Body of pancreas (tissue), 4 donors: ENCODE data around the gene PIEZO1. TPM values are rescaled to one million over a fixed set of nuclear protein-coding genes. Genes with fewer than 3 reads are reported as not detected.

ENCODE experiments used
- ATAC-seq: fragments of 150-250 bp; one replicate; pipeline ENCODE4 v1.9.1; 2016
- DNase-seq, 4 donors: peaks; one replicate each; pipeline ENCODE4 v3.0.0-alpha.2; 2019
- H3K27ac ChIP-seq, 4 donors: fragments of 200-600 bp; sonication (generic); 1 replicate in 3 of 4; 2 replicates in 1 of 4; pipeline versions ENCODE4 v1.5.1 to v1.6.1; 2016 to 2019; ENCODE audit warnings: mild to moderate bottlenecking in 1 of 4, mixed read lengths in 1 of 4, moderate library complexity in 1 of 4
- H3K27me3 ChIP-seq, 2 donors: fragments of 200-600 bp; sonication (generic); one replicate each; pipeline ENCODE4 v1.6.0; 2016; ENCODE audit warnings: mild to moderate bottlenecking in 1 of 2
- H3K36me3 ChIP-seq, 2 donors: fragments of 200-600 bp; sonication (generic); replicated peaks in 1 of 2; 2 replicates each; pipeline ENCODE4 v1.5.1; 2016; ENCODE audit warnings: low read depth in 2 of 2; ENCODE audit not compliant: insufficient read depth in 1 of 2
- H3K4me1 ChIP-seq: fragments of 200-600 bp; sonication (generic); one replicate; pipeline ENCODE4 v1.6.0; 2016
- H3K4me3 ChIP-seq, 2 donors: fragments of 200-600 bp; sonication (generic); 1 replicate in 1 of 2; 2 replicates in 1 of 2; pipeline ENCODE4 v1.5.1; 2016 to 2019
- H3K9me3 ChIP-seq, 3 donors: fragments of 200-600 bp; sonication (generic); 1 replicate in 2 of 3; 2 replicates in 1 of 3; pipeline ENCODE4 v1.5.1; 2016
- POLR2A ChIP-seq, 3 donors: fragments of 450-650 bp; IDR thresholded peaks; one replicate each; pipeline ENCODE4 v1.6.1; 2016; ENCODE audit warnings: antibody characterized with exemption in 3 of 3, mild to moderate bottlenecking in 2 of 3
- WGBS, 2 donors: methylation state at CpG; one replicate each; pipeline ENCODE4 v1.1.5; 2017; 5-methylcytosine and 5-hydroxymethylcytosine counted together
- intact Hi-C: fragments of 100-400 bp; cut with DNase I; formaldehyde crosslinking; loops from one replicate; pipeline ENCODE4 v1.15.1; 2023
- total RNA-seq, 2 donors: library from RNA; depleted of rRNA; stranded (reverse); fragments of >200 nt; gene quantifications; one replicate each; pipeline ENCODE4 v1.1.0, GENCODE V29; 2016
- TF ChIP-seq, protein P1 (sequence below), 7 experiments: fragments of 450-650 bp in 4 of 7; fragments of 200-600 bp in 3 of 7; sonication (generic) in 3 of 7; IDR thresholded peaks; one replicate each; pipeline ENCODE4 v1.5.1; 2016 to 2019; ENCODE audit warnings: antibody characterized with exemption in 7 of 7

PIEZO1 gene
- total RNA-seq, 2 donors from 2014 or later = 61.0 to 269 TPM

DNA sequence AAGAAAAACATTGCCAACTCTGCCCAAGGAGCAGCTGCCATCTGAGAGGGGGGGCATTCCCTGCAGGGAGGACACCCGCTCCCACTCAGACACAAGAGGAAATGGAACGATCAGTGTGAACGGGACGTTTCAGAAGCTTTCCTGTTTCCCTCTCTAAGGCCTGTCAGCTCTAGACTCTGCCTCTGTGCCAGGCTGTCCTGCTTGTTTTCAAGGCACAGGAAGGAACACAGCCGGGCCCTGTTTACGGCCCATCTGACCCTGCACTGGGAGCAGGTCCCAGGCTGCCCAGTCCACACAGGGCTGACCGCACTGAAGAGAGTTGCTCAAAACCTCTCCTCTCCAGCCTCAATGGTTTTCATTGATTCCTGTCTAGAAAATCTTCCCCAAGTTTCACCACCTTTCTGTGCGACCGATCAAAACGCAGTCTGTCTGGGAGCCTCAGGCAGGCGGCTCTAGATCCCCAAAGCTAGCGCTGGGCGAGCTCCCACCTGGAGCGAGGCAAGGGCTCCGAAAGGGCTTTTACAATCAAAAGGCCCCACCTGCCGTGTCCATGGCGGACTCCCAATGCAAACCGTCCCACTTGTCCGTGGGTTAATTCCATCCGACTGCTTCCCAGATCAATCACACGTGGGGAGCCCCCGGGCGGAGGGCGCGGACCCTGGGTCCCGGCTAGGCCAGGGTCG lies 1.5 kb downstream of the PIEZO1 start:
- intact Hi-C loops = no loop called here
- H3K36me3 ChIP-seq = no peaks in the 10 kb centered on the region
- ATAC-seq = peak; percentile 7
- H3K4me1 ChIP-seq = peaks cover 41% of the 10 kb centered on the region
- DNase-seq = peak in 1 of 4 donors; percentile 46
- peak overlapping the region; percentile 88 to 93 (median 92) for H3K27ac ChIP-seq
- H3K27me3 ChIP-seq = no peaks in the 10 kb centered on the region
- no peaks in the 10 kb centered on the region for H3K9me3 ChIP-seq
- peak in 1 of 3 donors; percentile 22 for TF ChIP-seq POLR2A (IDR thresholded peaks at IDR 0.05)
- TF ChIP-seq, protein P1, sequence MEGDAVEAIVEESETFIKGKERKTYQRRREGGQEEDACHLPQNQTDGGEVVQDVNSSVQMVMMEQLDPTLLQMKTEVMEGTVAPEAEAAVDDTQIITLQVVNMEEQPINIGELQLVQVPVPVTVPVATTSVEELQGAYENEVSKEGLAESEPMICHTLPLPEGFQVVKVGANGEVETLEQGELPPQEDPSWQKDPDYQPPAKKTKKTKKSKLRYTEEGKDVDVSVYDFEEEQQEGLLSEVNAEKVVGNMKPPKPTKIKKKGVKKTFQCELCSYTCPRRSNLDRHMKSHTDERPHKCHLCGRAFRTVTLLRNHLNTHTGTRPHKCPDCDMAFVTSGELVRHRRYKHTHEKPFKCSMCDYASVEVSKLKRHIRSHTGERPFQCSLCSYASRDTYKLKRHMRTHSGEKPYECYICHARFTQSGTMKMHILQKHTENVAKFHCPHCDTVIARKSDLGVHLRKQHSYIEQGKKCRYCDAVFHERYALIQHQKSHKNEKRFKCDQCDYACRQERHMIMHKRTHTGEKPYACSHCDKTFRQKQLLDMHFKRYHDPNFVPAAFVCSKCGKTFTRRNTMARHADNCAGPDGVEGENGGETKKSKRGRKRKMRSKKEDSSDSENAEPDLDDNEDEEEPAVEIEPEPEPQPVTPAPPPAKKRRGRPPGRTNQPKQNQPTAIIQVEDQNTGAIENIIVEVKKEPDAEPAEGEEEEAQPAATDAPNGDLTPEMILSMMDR (IDR thresholded peaks at IDR 0.05) = no peak
- WGBS, 2 donors = 52 to 63% methylated on average over 25 to 27 of the region's 27 CpGs
- H3K4me3 ChIP-seq = no peak overlapping the region

DNA sequence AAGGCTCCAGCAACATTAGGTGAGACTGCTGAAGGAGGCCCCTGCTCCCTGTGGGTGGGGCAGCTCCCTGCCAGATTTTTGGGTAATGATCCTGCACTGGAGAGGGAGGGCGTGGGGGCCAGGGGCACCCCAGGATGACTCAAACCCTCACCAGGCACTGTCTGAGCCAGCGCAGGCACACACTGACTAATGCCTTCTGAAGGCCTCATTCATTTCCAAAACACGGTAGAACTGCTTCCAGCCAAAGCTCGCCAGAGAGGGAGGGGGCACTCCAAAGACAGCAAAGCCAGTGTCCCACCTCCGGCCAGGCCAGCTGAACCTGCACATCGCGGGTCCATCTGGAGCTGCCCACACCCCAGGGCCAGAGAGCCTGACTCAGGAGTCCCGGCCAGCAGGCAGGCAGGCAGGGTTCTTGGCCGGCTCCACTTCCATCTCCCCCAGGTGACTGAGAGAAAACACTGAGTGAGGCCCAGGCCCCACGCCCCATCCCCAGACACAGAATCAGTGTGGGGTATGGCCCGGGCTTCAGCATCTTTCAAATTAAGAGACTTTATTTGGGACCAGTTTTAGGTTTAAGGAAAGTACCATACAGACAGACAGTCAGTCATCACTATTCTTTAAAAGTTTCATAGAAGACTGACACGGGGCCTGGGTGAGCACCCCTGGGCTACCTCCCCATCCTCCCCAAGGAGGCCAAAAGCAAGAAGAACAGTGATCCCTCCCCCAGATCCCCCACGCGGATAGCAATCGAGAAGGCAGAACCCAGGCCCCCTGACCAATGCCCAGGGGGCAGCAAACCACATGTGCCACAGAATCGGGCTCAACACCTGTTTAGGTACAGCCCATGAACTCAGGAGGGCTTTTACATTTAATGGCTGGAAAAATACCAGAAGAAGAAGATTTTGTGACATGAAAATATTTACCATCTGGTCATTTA lies 2.3 kb downstream of the PIEZO1 start:
- no peak for DNase-seq
- WGBS, 2 donors = 62 to 68% methylated on average over 7 to 16 of the region's 16 CpGs
- no peaks in the 10 kb centered on the region for H3K9me3 ChIP-seq
- TF ChIP-seq, protein P1 (IDR thresholded peaks at IDR 0.05) = no peak
- no peak for TF ChIP-seq POLR2A (IDR thresholded peaks at IDR 0.05)
- ATAC-seq = no peak
- intact Hi-C loops = no loop called here
- peaks cover 41% of the 10 kb centered on the region for H3K4me1 ChIP-seq
- H3K27me3 ChIP-seq = no peaks in the 10 kb centered on the region
- H3K27ac ChIP-seq = peak overlapping the region; percentile 88 to 93 (median 92)
- no peak overlapping the region for H3K4me3 ChIP-seq
- H3K36me3 ChIP-seq = no peaks in the 10 kb centered on the region

DNA sequence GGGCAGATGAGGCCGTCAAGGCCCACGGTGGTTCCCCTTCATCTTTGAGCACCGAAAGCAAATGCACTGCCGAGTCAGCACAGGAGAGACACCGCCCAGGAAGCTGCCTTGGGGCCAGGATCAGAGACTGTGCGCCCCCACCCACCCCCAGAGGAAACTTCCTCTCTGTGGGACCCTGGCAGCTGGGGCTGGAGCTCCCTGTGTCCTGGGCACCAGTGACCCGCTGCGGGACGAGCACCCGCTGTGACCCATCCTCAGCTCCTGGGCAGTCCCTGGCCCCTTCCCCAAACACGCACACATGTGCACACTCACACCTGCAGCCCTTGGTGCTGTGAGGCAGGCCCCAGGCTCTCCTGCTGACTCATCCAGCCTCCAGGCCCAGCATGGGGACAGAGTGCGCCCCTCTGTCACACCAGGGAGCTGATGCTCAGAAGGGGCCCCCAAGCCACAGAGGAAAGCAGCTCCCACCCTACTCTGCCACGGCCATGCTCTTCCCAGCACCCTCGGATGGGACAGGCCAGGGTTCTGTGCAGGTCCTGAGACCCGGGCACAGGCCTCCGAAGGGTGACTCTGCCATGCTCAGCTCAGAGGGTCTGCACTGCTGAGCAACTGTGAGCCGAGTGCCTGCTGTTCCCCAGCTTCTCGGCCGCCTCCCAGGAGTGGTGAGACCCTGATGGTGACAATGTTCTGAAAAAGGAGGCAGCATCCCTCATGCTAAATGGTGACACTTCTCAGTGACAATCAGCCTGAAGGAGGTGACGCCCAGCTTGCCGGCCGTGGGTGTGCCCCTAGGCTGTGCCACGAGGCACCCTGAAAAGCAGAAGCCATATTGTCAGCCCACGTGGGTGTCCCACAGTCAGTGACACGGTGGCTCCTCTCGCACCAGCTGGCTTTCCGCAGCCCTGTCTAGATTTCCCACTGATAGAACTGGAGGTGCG lies 3.6 kb downstream of the PIEZO1 start:
- H3K4me1 ChIP-seq = peaks cover 41% of the 10 kb centered on the region
- WGBS, 2 donors = 59 to 75% methylated on average over 12 to 28 of the region's 28 CpGs

More for the DNA sequence above, 3.6 kb downstream of the PIEZO1 start:
- H3K27ac ChIP-seq = peak overlapping the region in 1 of 4 donors; percentile 92
- no peak overlapping the region for H3K4me3 ChIP-seq
- ATAC-seq (no peak), DNase-seq (peak in 1 of 4 donors; percentile 40)
- H3K27me3 ChIP-seq = no peaks in the 10 kb centered on the region
- intact Hi-C loops = no loop called here
- no peaks in the 10 kb centered on the region for H3K9me3 ChIP-seq
- TF ChIP-seq, protein P1 (IDR thresholded peaks at IDR 0.05) = no peak
- no peaks in the 10 kb centered on the region for H3K36me3 ChIP-seq
